Mammary microvascular endothelial cell (primary cell): ENCODE measurements around the gene ZNF620. TPM values are rescaled to one million over a fixed set of nuclear protein-coding genes. Genes with fewer than 3 reads are reported as not detected.

Experiments used
- total RNA-seq: library from RNA; depleted of rRNA; stranded (reverse); fragments of >200 nt; gene quantifications from 2 replicates; pipeline ENCODE4 v1.2.3, GENCODE V29; 2015

ZNF620 gene
- total RNA-seq, result 4.6 and 5.1 TPM in 2 replicates

DNA sequence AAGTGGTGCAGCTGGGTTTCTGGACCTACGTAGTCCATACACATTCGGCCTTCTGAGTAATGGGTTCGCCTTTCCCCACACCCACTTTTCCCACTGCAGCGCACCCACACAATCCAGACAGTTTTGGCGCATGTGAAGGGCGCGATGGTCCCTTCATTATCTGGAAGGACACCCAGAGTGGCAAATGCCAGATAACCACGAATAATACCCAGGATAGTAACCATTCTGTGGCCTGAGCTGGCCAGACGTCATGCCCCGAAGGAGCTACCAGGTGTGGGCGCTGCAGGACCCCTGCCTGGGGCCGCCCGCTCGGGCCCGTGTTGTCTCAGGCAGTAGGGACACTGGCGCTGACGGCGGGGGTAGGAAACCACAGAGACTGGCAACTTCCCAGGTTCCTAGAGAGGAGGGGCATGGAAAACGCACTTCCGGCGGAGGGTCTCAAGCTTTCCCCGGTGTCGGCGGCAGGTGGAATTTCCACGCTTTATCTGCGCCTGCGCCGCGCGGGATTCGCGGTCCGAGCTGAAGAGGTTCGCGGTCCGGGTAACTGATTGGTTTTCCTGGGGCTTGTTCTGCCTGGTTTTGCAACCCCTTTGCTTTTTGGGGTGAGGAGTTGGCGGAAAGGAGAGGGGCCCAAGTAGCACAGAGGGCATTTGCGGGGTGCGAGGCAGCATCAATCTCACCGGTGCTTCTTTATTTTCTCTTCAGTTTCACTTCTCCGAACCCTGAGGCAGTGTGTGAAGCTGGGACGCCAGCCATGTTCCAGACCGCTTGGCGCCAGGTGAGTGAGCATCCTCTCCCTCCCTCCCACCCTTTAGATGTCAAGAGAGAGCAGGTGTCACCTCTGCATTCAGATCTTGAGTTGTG is at the start of gene ZNF620:
Gene ZNF620, plus strand, starts transcription at position 441 of the 864 bp plus-strand sequence. Its CDS starts 314 bp downstream, at position 755.

DNA sequence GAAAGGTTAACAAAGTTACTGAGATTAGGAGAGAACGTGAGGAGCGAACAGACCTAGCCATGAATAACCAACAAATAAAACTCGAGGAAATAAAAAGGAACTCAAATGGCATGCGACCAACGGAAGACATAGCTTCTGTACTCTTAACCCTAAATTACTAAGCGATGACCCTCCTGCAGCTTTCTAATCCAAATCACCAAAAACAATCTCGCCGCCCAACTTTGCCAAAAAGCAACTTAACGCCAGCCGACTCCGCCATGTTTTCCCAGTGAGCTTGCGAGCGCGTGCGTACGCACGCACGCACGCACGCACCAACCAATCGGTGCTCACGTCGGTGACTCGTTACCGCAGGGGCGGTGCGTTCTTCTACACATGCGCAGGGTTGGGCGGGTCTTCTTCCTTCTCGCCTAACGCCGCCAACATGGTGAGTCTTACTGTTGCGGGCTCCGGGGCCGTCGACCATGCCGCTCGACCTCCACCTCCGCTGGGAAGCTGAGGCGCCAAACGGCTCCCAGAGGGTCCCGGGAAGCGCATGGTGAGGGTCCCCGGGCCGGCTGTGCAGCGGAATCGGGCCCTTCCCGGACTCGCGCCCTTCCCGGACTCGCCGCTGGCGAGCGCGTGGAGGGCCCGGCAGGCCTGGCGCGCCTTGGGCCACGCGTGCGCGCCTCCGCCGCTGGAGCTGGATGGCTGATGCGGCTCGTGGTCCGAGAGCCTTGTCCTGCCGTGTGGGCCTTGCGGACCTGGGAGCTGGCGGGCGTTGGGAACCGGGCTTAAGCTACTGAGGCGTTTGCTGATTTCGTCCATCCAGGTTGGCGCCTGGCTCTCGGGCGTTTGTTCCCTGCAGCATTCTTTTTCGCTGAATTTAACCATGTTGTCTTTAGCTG is 48.7 kb upstream of the ZNF620 start, which contains the start of gene RPL14:
Gene RPL14, plus strand, starts transcription at position 400 of the 884 bp plus-strand sequence. Its CDS starts 133 bp downstream, at position 533.

GRCh38 chr3:40476478-40477470 is 29.1 kb upstream of the ZNF620 start, which contains the start of gene ZNF619:
ZNF619 (plus strand) TSS chr3:40477122; CDS start chr3:40477980, 858 bp downstream.

GRCh38 chr3:40524568-40525285 is 18.9 kb downstream of the ZNF620 start, which contains the start of gene ZNF621:
ZNF621 (plus strand) TSS chr3:40524960; CDS start chr3:40525841, 881 bp downstream.

Other genes with a start within 250 kb of the ZNF620 start
- 21.9 and 22.5 TPM in 2 replicates for gene EIF1B, start 196.3 kb upstream of the ZNF620 start, total RNA-seq
- gene ENTPD3, start 118.9 kb upstream of the ZNF620 start, total RNA-seq, result not detected in 2 replicates
- gene RPL14, start 48.7 kb upstream of the ZNF620 start, total RNA-seq, result 348 and 350 TPM in 2 replicates
- gene ZNF619, start 28.9 kb upstream of the ZNF620 start, total RNA-seq, result 3.4 and 3.7 TPM in 2 replicates
- gene ZNF621, start 18.9 kb downstream of the ZNF620 start, total RNA-seq, result 6.9 and 8.2 TPM in 2 replicates